ENCODE data around the gene ACTN3. TPM values are rescaled to one million over a fixed set of nuclear protein-coding genes. Genes with fewer than 3 reads are reported as not detected.

The ACTN3 gene
- total RNA-seq, 1 experiment from 2014 or later = not detected

- intact Hi-C loops (cut with micrococcal nuclease) = loop anchor here (2.0 kb wide), 1 partner anchor 69 kb away; the partner anchor contains the start of gene RBM14
- CTCF ChIA-PET = no interaction called here
- Histone ChIP-seq H4K20me1 (ENCODE audit: low read length) (no peaks in the 10 kb centered on the region), H3K79me2 (ENCODE audit: low read length) (0 out of 2 replicates have a peak, but pooled peaks cover 4% of the 10 kb centered on the region), H3F3A (ENCODE audit: low read length, unreplicated experiment) (no peaks in the 10 kb centered on the region), H2AFZ (ENCODE audit: low read length) (no peak overlapping the region), H3K36me3 (ENCODE audit: low read depth, low read length) (no peaks in the 10 kb centered on the region), H3K4me3 (ENCODE audit: low read length) (no peak overlapping the region), H3K9me3 (ENCODE audit: low read length) (no peaks in the 10 kb centered on the region), H3K4me1 (ENCODE audit: insufficient read depth, low read length) (peaks cover 12% of the 10 kb centered on the region), H3K9me2 (replicated peaks; ENCODE audit: low read length) (no peaks in the 10 kb centered on the region), H3K27me3 (ENCODE audit: low read length) (no peaks in the 10 kb centered on the region), H3K4me2 (ENCODE audit: low read length) (no peak overlapping the region), H3K9ac (ENCODE audit: low read length) (no peak overlapping the region), H3K27ac (ENCODE audit: low read length) (no peak overlapping the region)
- TF ChIP-seq CTCF (conservative IDR thresholded peaks at IDR 0.05; ENCODE audit: low read depth, low read length) = no peak
- TF ChIP-seq EZH2 (IDR thresholded peaks at IDR 0.05; ENCODE audit: low read length, unreplicated experiment) = no peak
- TF ChIP-seq EZH2phosphoT487 (IDR thresholded peaks at IDR 0.05; ENCODE audit: borderline replicate concordance, low read length) = no peak
- no peak for ATAC-seq
- POLR2A ChIA-PET (ENCODE audit: unreplicated experiment) = no interaction called here
- no TSS peak for BruUV-seq (replicated peaks)
- DNase-seq = no peak
These were observed 933 bp downstream of the ACTN3 start for GRCh38 chr11:66547662-66548009.

DNA sequence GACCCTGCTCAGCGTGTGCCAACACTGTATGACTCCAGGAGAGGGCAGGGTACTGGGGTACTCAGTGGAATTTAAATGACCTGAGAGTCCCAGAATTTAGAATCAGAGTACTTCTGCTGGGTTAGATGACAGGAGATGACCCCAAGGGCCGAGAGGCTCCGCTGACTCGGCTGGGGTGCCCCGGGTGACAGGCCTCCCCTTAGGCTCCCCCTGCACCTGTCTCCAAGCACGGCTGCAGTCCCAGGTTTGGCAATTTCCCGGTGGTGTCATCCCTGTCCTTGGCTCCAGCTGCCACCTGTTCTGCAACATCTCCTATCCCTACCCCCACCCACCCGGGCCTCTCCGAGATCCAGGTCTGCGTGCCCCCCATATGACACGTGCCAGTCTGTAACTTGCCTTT, 1.3 kb downstream of the ACTN3 start:
- H3K4me1 ChIP-seq (ENCODE audit: insufficient read depth, low read length) = peaks cover 8% of the 10 kb centered on the region
- no peak overlapping the region for H3K4me2 ChIP-seq (ENCODE audit: low read length)
- CTCF ChIA-PET = no interaction called here
- no peak overlapping the region for H3K9ac ChIP-seq (ENCODE audit: low read length)
- no peaks in the 10 kb centered on the region for H3K36me3 ChIP-seq (ENCODE audit: low read depth, low read length)
- no peak overlapping the region for H3K27ac ChIP-seq (ENCODE audit: low read length)
- no peaks in the 10 kb centered on the region for H3K9me3 ChIP-seq (ENCODE audit: low read length)
- no peaks in the 10 kb centered on the region for H4K20me1 ChIP-seq (ENCODE audit: low read length)
- POLR2A ChIA-PET (ENCODE audit: unreplicated experiment) = no interaction called here
- no peak overlapping the region for H3K4me3 ChIP-seq (ENCODE audit: low read length)
- no peak overlapping the region for H2AFZ ChIP-seq (ENCODE audit: low read length)
- H3K79me2 ChIP-seq (ENCODE audit: low read length) = 0 out of 2 replicates have a peak, but pooled peaks cover 4% of the 10 kb centered on the region
- ATAC-seq = no peak
- no peak for TF ChIP-seq EZH2phosphoT487 (IDR thresholded peaks at IDR 0.05; ENCODE audit: borderline replicate concordance, low read length)
- TF ChIP-seq EZH2 (IDR thresholded peaks at IDR 0.05; ENCODE audit: low read length, unreplicated experiment) = no peak
- no peak for TF ChIP-seq CTCF (conservative IDR thresholded peaks at IDR 0.05; ENCODE audit: low read depth, low read length)
- intact Hi-C loops (cut with micrococcal nuclease) = no loop called here
- no peaks in the 10 kb centered on the region for H3K9me2 ChIP-seq (replicated peaks; ENCODE audit: low read length)
- no TSS peak for BruUV-seq (replicated peaks)
- no peaks in the 10 kb centered on the region for H3F3A ChIP-seq (ENCODE audit: low read length, unreplicated experiment)
- DNase-seq = no peak
- no peaks in the 10 kb centered on the region for H3K27me3 ChIP-seq (ENCODE audit: low read length)

- no peak overlapping the region for H3K9ac ChIP-seq (ENCODE audit: low read length)
- H3K4me2 ChIP-seq (ENCODE audit: low read length) = no peak overlapping the region
- H3F3A ChIP-seq (ENCODE audit: low read length, unreplicated experiment) = no peaks in the 10 kb centered on the region
- H3K9me3 ChIP-seq (ENCODE audit: low read length) = no peaks in the 10 kb centered on the region
- H3K27me3 ChIP-seq (ENCODE audit: low read length) = no peaks in the 10 kb centered on the region
- H3K79me2 ChIP-seq (ENCODE audit: low read length) = 0 out of 2 replicates have a peak, but pooled peaks cover 4% of the 10 kb centered on the region
- no peaks in the 10 kb centered on the region for H3K9me2 ChIP-seq (replicated peaks; ENCODE audit: low read length)
- no TSS peak for BruUV-seq (replicated peaks)
- H3K4me1 ChIP-seq (ENCODE audit: insufficient read depth, low read length) = peaks cover 8% of the 10 kb centered on the region
- no peaks in the 10 kb centered on the region for H3K36me3 ChIP-seq (ENCODE audit: low read depth, low read length)
- POLR2A ChIA-PET (ENCODE audit: unreplicated experiment) = interaction anchor here (0.5 kb wide), 1 partner anchor 129 kb away, joined by 4 read pairs; the partner anchor contains the start of gene RBM4B
- H3K27ac ChIP-seq (ENCODE audit: low read length) = no peak overlapping the region
- no peaks in the 10 kb centered on the region for H4K20me1 ChIP-seq (ENCODE audit: low read length)
- ATAC-seq (no peak), DNase-seq (no peak)
- no peak overlapping the region for H2AFZ ChIP-seq (ENCODE audit: low read length)
- TF ChIP-seq EZH2 (IDR thresholded peaks at IDR 0.05; ENCODE audit: low read length, unreplicated experiment) = no peak
- no peak for TF ChIP-seq EZH2phosphoT487 (IDR thresholded peaks at IDR 0.05; ENCODE audit: borderline replicate concordance, low read length)
- TF ChIP-seq CTCF (conservative IDR thresholded peaks at IDR 0.05; ENCODE audit: low read depth, low read length) = no peak
- CTCF ChIA-PET = no interaction called here
- intact Hi-C loops (cut with micrococcal nuclease) = no loop called here
- no peak overlapping the region for H3K4me3 ChIP-seq (ENCODE audit: low read length)
These were observed 2.3 kb downstream of the ACTN3 start for GRCh38 chr11:66548774-66549630.

All from PC-3 (cell line).